Measurements from ENCODE around the gene CD68.
"Not testable (repeated sequence)": the region's sequence is repeated elsewhere in the genome, so short reads cannot be mapped to it uniquely, and the experiment has no call there.

CD68 gene

DNA sequence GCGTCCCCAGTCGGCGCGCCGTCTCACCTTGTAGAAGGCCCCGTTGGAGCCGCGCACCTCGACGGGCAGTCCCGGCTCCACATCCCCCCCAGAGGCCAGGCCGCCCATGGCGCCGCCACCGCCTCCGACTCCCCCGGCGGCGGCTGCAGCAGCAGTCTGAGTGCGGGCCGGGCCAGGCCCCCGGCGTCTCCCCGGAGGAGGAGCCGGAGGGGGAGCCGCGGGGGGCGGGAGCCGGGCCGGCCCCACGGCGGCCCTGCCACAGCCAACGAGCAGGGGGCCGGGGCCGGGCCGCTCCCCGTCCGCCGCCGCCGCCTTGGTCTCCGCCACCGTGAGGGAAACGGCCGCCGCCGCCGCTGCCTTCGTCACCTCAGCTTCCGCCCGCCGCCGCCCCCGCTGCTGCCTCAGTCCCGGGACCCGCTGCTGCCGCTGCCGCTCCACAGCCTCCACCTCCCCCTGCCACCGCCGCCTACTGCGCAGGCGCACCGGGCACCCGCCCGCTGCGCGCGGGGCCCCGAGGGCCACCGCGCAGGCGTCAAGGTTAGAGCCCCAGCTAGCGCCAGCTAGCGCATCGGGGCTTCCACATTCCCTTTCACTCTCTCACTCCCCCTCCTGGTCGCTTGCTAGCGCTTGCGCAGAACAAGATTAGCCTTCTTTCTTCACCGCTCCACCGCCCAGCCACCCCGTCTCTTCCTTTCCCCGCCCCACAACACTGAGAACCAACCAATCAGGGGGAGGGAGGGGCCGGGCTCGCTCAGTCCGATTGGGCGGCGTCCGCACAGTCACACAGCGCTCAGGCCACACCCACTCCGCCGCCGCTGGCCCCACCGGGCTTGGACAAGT is 35.2 kb downstream of the CD68 start, which contains the start of gene FXR2:
Gene FXR2, minus strand, starts transcription at position 473 of the 840 bp plus-strand sequence. Its CDS starts 365 bp downstream, at position 108.
- FAIRE-seq = no peak

DNA sequence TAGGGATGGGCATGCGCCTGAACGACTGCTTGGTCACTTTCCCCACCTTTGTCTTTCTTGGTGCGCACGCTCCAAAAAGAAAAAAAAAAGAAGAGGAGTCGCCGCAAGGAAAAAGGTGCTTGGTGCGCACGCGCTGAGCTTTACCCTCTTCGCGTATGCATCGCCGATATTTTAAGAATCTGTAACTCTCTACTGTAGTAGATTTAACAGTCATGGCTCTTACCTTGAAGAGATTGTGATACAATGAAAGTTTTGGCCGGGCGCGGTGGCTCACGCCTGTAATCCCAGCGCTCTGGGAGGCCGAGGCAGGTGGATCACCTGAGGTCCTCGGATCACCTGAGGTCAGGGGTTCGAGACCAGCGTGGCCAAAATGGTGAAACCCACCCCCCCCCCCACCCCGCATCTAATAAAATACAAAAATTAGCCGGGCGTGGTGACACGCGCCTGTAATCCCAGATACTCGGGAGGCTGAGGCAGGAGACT is 35.9 kb downstream of the CD68 start:
- FAIRE-seq = peak; percentile 94

DNA sequence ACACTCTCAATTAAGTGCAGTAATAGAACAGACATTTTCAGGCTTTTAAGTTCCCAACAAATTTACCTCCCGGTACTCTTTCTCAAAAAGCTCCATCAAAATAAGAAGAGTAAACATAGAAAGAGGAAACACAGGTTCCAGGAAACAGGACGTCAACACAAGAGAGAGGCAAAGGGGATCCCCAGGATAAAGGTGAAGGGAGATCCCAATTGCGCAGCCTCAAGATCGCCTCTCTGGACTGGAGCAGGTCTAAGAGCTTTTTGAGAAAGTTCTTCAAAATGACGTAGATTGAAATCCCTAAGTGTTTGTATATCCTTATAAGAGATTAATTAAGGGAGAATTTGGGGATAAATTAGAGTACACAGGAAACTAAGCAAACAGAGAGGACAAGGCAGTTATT is 39.2 kb downstream of the CD68 start:
- FAIRE-seq = no peak

DNA sequence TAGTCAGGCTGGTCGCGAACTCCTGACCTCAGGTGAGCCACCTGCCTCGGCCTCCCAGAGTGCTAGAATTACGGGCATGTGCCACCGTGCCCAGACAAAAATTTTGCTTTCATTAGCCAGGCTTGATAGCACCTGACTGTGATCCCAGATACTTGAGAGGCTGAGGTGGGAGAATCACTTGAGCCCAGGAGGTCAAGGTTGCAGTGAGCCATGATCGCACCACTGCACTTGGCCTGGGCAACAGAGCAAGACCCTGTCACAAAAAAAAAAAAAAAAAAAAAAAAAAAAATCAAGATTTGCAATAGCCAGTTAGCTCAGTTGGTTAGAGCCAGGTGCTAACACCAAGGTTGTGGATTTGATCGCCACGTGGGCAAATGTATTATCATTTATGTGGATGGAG is 41.4 kb downstream of the CD68 start:
- no peak for FAIRE-seq

DNA sequence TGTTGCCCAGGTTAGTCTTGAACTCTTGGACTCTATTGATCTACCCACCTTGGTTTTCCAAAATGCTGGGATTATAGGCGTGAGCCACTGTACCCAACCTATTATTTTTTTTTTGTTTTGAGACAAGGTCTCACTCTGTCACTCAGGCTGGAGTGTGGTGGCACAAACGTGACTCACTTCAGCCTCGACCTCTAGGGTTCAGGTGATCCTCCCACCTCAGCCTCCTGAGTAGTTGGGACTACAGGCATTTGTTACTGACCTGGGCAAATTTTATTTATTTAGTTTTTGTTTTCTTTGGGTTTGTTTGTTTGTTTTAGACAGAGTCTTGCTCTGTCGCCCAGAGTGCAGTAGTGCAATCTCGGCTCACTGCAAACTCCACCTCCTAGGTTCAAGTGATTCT is 44.2 kb downstream of the CD68 start:
- FAIRE-seq = no peak

DNA sequence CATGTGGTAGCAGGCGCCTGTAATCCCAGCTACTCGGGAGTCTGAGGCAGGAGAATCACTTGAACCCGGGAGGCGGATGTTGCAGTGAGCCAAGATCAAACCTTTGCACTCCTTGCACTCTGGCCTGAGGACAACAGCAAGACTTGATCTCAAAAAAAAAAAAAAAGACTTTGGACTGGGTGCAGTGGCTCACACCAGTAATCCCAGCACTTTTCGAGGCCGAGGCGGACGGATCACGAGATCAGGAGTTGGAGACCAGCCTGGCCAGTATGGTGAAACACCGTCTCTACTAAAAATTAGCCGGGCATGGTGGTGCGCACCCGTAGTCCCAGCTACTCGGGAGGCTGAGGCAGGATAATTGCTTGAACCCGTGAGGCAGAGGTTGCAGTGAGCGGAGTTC is 46.3 kb downstream of the CD68 start:
- not testable (repeated sequence) for FAIRE-seq

DNA sequence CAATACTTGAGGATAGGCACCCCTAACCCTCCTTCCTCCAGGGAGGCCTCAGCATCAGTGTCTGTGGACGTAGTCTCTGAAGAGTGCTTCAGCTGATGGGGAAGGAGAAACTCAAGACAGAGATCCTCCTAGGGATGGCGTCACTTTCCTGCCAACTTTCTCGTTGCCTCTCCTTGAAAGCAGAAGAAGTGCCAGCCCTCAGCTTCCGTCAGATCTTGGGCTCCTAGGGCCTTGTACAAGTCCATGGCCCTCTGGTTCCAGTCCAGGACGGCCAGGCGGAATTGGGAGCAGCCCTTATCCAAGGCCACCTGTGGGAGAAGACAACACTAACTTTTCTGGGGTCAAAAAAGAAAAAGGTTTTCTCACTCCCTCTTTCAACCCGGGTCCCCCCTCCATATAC is 46.9 kb downstream of the CD68 start:
- FAIRE-seq = no peak

DNA sequence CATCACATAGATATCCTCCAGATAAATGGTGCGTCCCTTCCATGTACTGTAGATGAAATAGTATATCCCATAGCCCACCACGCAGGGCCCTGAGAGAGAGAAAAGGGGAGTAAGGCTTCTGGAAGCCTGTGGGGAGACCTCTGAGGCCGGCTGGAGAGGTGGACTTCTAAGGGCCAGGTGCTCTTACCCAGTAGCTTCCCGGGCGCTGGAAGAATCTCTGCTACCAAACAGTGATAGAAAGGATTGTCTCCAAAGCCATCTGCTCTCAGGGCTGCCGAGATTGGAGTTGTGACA is 47.5 kb downstream of the CD68 start:
- FAIRE-seq = no peak

DNA sequence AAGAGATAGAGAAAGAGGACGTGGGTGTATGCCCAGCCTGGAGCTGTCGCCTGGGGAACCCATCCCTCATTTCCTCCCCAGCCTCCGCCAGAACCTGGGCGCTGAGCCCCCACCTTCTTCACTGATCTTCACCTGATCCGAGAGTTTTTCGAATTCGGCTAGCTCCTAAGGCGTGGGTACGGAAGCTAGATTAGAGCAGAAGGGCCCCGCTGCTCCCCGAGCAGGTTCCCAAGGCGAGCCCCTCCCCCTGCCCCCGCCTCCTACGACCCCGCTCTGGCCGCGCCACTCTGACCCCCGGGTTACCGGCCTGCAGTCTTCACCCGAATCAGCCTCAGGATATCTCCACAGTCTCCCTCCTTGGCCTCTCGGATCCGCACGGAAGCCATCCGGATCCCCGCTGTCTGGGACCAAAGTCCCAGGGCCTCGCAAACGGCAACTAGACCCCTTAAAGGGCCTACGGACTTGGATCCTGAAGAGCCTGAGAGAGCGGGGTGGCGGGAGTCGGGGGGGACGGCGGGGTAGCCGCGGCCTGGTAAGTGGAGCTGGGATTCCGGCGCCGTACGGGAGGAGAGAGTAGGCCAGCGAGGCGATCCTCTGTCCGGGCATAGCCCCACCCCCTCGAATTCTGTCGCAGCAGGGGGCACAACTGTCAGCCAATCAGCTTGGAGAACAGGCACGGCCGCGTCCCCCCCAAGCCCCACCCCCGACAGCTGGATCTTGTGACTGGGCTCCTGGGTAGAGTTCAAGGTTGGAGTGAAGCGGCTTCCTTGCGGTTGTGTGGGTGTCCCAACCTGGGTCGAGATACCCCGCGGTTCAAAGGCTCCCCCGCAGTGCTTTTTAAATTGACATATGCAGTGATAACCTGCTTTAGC is 48.0 kb downstream of the CD68 start, which contains the start of gene SAT2:
Gene SAT2, minus strand, starts transcription at position 572 of the 872 bp plus-strand sequence. Its CDS starts 186 bp downstream, at position 386.
- peak; percentile 80 for FAIRE-seq

DNA sequence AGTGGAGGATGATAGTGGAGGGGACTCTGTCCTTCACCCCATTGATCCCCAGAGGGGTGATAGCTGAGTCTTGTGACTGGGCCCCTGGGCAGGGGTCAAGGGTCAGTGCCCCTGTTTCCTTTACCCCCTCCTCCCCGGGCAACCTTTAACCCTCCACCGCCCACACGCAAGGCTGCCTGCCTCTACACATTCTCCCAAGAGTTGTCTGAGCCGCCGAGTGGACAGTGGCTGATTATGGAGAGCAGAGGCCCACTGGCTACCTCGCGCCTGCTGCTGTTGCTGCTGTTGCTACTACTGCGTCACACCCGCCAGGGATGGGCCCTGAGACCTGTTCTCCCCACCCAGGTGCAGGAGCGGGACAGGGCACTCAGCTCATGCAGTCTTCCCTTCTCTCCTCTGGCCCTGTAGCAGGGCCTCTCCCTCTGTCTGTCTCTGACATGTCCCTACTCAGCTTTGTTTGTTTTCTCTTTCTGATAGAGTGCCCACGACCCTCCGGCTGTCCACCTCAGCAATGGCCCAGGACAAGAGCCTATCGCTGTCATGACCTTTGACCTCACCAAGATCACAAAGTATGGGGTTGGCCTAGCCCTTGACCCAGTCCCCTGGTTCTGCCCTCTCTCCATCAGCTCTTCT is 50.6 kb downstream of the CD68 start, which contains the start of gene SHBG:
Gene SHBG, plus strand, starts transcription at position 197 of the 633 bp plus-strand sequence. Its CDS starts 38 bp downstream, at position 235.
- no peak for FAIRE-seq

All from islet of Langerhans (tissue), 1 donor.